PC-3 (cell line): ENCODE results near the gene INKA2. TPM values are rescaled to one million over a fixed set of nuclear protein-coding genes. Genes with fewer than 3 reads are reported as not detected.
A peak's percentile ranks its signal among the peaks of the same experiment; 100 is the strongest.

Source experiments
- ATAC-seq: fragments of 200-7000 bp; cut with Tn5 transposase; 2 replicates; pipeline ENCODE4 v1.9.1; 2020; ENCODE audit warnings: mild to moderate bottlenecking, moderate library complexity
- BruUV-seq: library from RNA; stranded (reverse); fragments of 400-500 nt; replicated peaks from 2 replicates; lab custom pipeline; 2021; lab: Mats Ljungman, UMichigan
- CTCF ChIA-PET: fragments of 300-600 bp; sonication (Branson Sonifier 250); formaldehyde crosslinking; loops from one replicate; lab custom pipeline; 2022; ENCODE audit warnings: antibody characterized with exemption; lab: Charles Lee
- POLR2A ChIA-PET: fragments of 300-600 bp; sonication (Branson Sonifier 250); formaldehyde crosslinking; loops from one replicate; lab custom pipeline; 2022; ENCODE audit warnings: antibody characterized with exemption; ENCODE audit not compliant: unreplicated experiment; lab: Charles Lee
- DNase-seq: peaks from one replicate; pipeline ENCODE4 v3.0.0-alpha.2; 2015
- H2AFZ ChIP-seq: fragments of 300-600 bp; sonication (generic); 2 replicates; pipeline ENCODE4 v1.6.0; 2016; ENCODE audit warnings: antibody characterized with exemption, low read length
- H3F3A ChIP-seq: fragments of 300-600 bp; sonication (generic); one replicate; pipeline ENCODE4 v1.6.0; 2017; ENCODE audit warnings: antibody characterized with exemption, low read length, control low read depth, mild to moderate bottlenecking; ENCODE audit not compliant: unreplicated experiment
- H3K27ac ChIP-seq: fragments of 300-600 bp; sonication (generic); 2 replicates; pipeline ENCODE4 v1.5.1; 2016; ENCODE audit warnings: mild to moderate bottlenecking, low read length
- H3K27me3 ChIP-seq: fragments of 300-600 bp; sonication (generic); 2 replicates; pipeline ENCODE4 v1.6.1; 2016; ENCODE audit warnings: low read length, mixed read lengths
- H3K36me3 ChIP-seq: fragments of 300-600 bp; sonication (generic); 2 replicates; pipeline ENCODE4 v1.6.1; 2016; ENCODE audit warnings: low read depth, mixed run types, low read length, mixed read lengths
- H3K4me1 ChIP-seq: fragments of 300-600 bp; sonication (generic); 2 replicates; pipeline ENCODE4 v1.5.1; 2016; ENCODE audit warnings: low read length; ENCODE audit not compliant: insufficient read depth
- H3K4me2 ChIP-seq: fragments of 300-600 bp; sonication (generic); 2 replicates; pipeline ENCODE4 v1.6.0; 2016; ENCODE audit warnings: low read length
- H3K4me3 ChIP-seq: fragments of 300-600 bp; sonication (generic); 2 replicates; pipeline ENCODE4 v1.5.1; 2016; ENCODE audit warnings: mild to moderate bottlenecking, low read length, mixed read lengths
- H3K79me2 ChIP-seq: fragments of 300-600 bp; sonication (generic); 2 replicates; pipeline ENCODE4 v1.6.1; 2017; ENCODE audit warnings: low read length, mixed read lengths
- H3K9ac ChIP-seq: fragments of 300-600 bp; sonication (generic); 2 replicates; pipeline ENCODE4 v1.6.0; 2016; ENCODE audit warnings: mild to moderate bottlenecking, low read length
- H3K9me2 ChIP-seq: fragments of 300-600 bp; sonication (generic); replicated peaks from 2 replicates; pipeline ENCODE4 v1.6.1; 2016; ENCODE audit warnings: mixed run types, low read length, mixed read lengths
- H3K9me3 ChIP-seq: fragments of 300-600 bp; sonication (generic); 2 replicates; pipeline ENCODE4 v1.6.1; 2016; ENCODE audit warnings: low read length, mixed read lengths
- H4K20me1 ChIP-seq: fragments of 300-600 bp; sonication (generic); 2 replicates; pipeline ENCODE4 v1.6.1; 2016; ENCODE audit warnings: low read length, mixed read lengths
- EZH2 ChIP-seq: fragments of 300-600 bp; sonication (generic); IDR thresholded peaks from one replicate; pipeline ENCODE4 v1.6.1; 2017; ENCODE audit warnings: antibody characterized with exemption, mild to moderate bottlenecking, low read length; ENCODE audit not compliant: unreplicated experiment
- EZH2phosphoT487 ChIP-seq: fragments of 300-600 bp; sonication (generic); IDR thresholded peaks from 2 replicates; pipeline ENCODE4 v1.6.1; 2018; ENCODE audit warnings: mild to moderate bottlenecking, antibody characterized with exemption, low read length, borderline replicate concordance
- intact Hi-C: fragments of 100-400 bp; cut with micrococcal nuclease; formaldehyde crosslinking; loops from 2 replicates; pipeline ENCODE4 v1.9.0; 2023
- total RNA-seq: library from RNA; depleted of rRNA; stranded (reverse); fragments of >200 nt; gene quantifications from 2 replicates; pipeline ENCODE4 v1.2.3, GENCODE V29; 2014; rRNA removed
- TF ChIP-seq, protein P1 (sequence below): fragments of 300-600 bp; sonication (generic); conservative IDR thresholded peaks from 2 replicates; pipeline ENCODE4 v1.5.1; 2017; ENCODE audit warnings: antibody characterized with exemption, low read depth, mild to moderate bottlenecking, low read length

The INKA2 gene
- total RNA-seq, 1 experiment from 2014 or later = 0.11 TPM

DNA sequence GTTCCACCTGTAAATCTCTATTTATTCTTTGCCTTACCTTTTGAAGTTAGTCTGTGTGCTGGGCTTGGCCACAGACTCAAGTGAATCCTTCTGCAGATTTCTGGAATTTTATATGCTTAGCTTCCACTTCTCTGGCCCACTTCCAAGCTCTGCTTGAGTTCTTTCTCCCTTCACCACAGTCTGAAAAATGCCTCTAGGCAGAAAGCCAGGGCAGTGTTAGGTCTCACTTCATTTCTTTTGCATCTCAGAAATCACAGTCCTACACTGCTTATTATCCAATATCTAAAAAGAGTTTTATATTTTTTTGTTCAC lies 48.9 kb downstream of the INKA2 start:
- H4K20me1 ChIP-seq = 0 out of 2 replicates have a peak, but pooled peaks cover 3% of the 10 kb centered on the region
- H3K27me3 ChIP-seq = no peaks in the 10 kb centered on the region
- TF ChIP-seq EZH2phosphoT487 (no peak), EZH2 (no peak)
- TF ChIP-seq, protein P1, sequence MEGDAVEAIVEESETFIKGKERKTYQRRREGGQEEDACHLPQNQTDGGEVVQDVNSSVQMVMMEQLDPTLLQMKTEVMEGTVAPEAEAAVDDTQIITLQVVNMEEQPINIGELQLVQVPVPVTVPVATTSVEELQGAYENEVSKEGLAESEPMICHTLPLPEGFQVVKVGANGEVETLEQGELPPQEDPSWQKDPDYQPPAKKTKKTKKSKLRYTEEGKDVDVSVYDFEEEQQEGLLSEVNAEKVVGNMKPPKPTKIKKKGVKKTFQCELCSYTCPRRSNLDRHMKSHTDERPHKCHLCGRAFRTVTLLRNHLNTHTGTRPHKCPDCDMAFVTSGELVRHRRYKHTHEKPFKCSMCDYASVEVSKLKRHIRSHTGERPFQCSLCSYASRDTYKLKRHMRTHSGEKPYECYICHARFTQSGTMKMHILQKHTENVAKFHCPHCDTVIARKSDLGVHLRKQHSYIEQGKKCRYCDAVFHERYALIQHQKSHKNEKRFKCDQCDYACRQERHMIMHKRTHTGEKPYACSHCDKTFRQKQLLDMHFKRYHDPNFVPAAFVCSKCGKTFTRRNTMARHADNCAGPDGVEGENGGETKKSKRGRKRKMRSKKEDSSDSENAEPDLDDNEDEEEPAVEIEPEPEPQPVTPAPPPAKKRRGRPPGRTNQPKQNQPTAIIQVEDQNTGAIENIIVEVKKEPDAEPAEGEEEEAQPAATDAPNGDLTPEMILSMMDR = no peak
- H3F3A ChIP-seq = no peaks in the 10 kb centered on the region
- peaks cover 9% of the 10 kb centered on the region; the same call in 1 of the 2 replicates for H3K36me3 ChIP-seq
- no peaks in the 10 kb centered on the region for H3K79me2 ChIP-seq
- no peak overlapping the region for H3K4me3 ChIP-seq
- no peaks in the 10 kb centered on the region for H3K4me1 ChIP-seq
- H2AFZ ChIP-seq = no peak overlapping the region
- ATAC-seq (peak; percentile 20), DNase-seq (peak; percentile 43)
- ChIA-PET POLR2A (interaction anchor here (0.6 kb wide), 1 partner anchor 157 kb away, joined by 3 read pairs; no protein-coding TSS in a partner anchor), CTCF (no interaction called here)
- intact Hi-C loops = no loop called here
- H3K9me3 ChIP-seq = no peaks in the 10 kb centered on the region
- H3K9me2 ChIP-seq = no peaks in the 10 kb centered on the region
- no peak overlapping the region for H3K27ac ChIP-seq
- H3K9ac ChIP-seq = no peak overlapping the region
- no peak overlapping the region for H3K4me2 ChIP-seq
- BruUV-seq = no TSS peak

Other genes with a start within 250 kb of the INKA2 start
- gene ADORA3, start 235.8 kb downstream of the INKA2 start, total RNA-seq = not detected in 2 replicates
- not detected in 2 replicates for gene TMIGD3, start 235.8 kb downstream of the INKA2 start, total RNA-seq
- gene RAP1A, start 119.6 kb downstream of the INKA2 start, total RNA-seq = 19.0 TPM in 2 replicates
- 21.6 and 22.2 TPM in 2 replicates for gene DDX20, start 16.5 kb upstream of the INKA2 start, total RNA-seq